H1 (cell line): ENCODE data around the gene TADA1. TPM values are rescaled to one million over a fixed set of nuclear protein-coding genes. Genes with fewer than 3 reads are reported as not detected.

Experiments used
- CTCF ChIA-PET: fragments of 300-600 bp; sonication (Branson Sonifier 250); formaldehyde crosslinking; loops from one replicate; lab custom pipeline; 2021; ENCODE audit not compliant: partially characterized antibody; lab: Charles Lee
- POLR2A ChIA-PET: fragments of 300-600 bp; sonication (Branson Sonifier 250); formaldehyde crosslinking; loops from one replicate; lab custom pipeline; 2021; ENCODE audit warnings: inconsistent platforms; ENCODE audit not compliant: partially characterized antibody; lab: Charles Lee
- DNase-seq, 2 experiments: peaks; one replicate each; pipeline versions ENCODE4 v3.0.0 to v3.0.0-alpha.2; 2010 to 2022; ENCODE audit warnings: low spot score in 2 of 2, low read depth in 1 of 2, mixed read lengths in 1 of 2
- FAIRE-seq: peaks from 2 replicates; lab custom pipeline; 2011; peaks lifted over from hg19 to GRCh38; lab: Jason Lieb, UNC
- H2AFZ ChIP-seq: 2 replicates; pipeline ENCODE4 v1.8.1; 2012; ENCODE audit warnings: low read length, inconsistent platforms
- H2AK5ac ChIP-seq: 2 replicates; pipeline ENCODE4 v1.6.1; 2013; ENCODE audit warnings: low read depth, low read length
- H2BK120ac ChIP-seq: replicated peaks from 2 replicates; pipeline ENCODE3; 2013; ENCODE audit warnings: low read depth, low read length, inconsistent platforms
- H2BK12ac ChIP-seq: 2 replicates; pipeline ENCODE4 v1.6.1; 2013; ENCODE audit warnings: low read depth, low read length
- H2BK15ac ChIP-seq: 2 replicates; pipeline ENCODE4 v1.6.1; 2013; ENCODE audit warnings: low read length
- H2BK20ac ChIP-seq: 2 replicates; pipeline ENCODE4 v1.6.1; 2013; ENCODE audit warnings: low read length
- H2BK5ac ChIP-seq: 2 replicates; pipeline ENCODE4 v1.6.1; 2013; ENCODE audit warnings: low read depth, low read length
- H3K14ac ChIP-seq: 2 replicates; pipeline ENCODE4 v1.6.1; 2013; ENCODE audit warnings: inconsistent platforms; ENCODE audit not compliant: insufficient read length
- H3K18ac ChIP-seq: 2 replicates; pipeline ENCODE4 v1.6.1; 2013; ENCODE audit warnings: low read length; ENCODE audit errors: extremely low read depth
- H3K23ac ChIP-seq: 2 replicates; pipeline ENCODE4 v1.6.1; 2013; ENCODE audit warnings: inconsistent platforms; ENCODE audit not compliant: insufficient read length
- H3K23me2 ChIP-seq: 2 replicates; pipeline ENCODE4 v1.6.1; 2013; ENCODE audit warnings: low read depth, low read length
- H3K27ac ChIP-seq: 2 replicates; pipeline ENCODE4 v1.6.1; 2011; ENCODE audit warnings: low read depth, low read length, inconsistent platforms
- H3K27me3 ChIP-seq, 4 experiments: replicated peaks in 1 of 4; 1 replicate in 1 of 4; 2 replicates in 3 of 4; pipeline versions ENCODE4 v1.6.1 to v1.8.1; 2011 to 2013; ENCODE audit warnings: low read length in 3 of 4, mild to moderate bottlenecking in 3 of 4, inconsistent platforms in 2 of 4, mixed read lengths in 2 of 4, moderate library complexity in 1 of 4; ENCODE audit not compliant: control insufficient read depth in 3 of 4, insufficient read depth in 3 of 4; ENCODE audit errors: extremely low read depth in 1 of 4
- H3K36me3 ChIP-seq, 4 experiments: 2 replicates each; pipeline versions ENCODE4 v1.6.1 to v1.8.1; 2011 to 2013; ENCODE audit warnings: mild to moderate bottlenecking in 4 of 4, low read length in 3 of 4, moderate library complexity in 2 of 4, control low read depth in 1 of 4, inconsistent platforms in 1 of 4; ENCODE audit not compliant: insufficient read depth in 4 of 4, control insufficient read depth in 2 of 4
- H3K4ac ChIP-seq: replicated peaks from 2 replicates; pipeline ENCODE3; 2013; ENCODE audit warnings: low read length, low read depth, mixed read lengths, inconsistent platforms; ENCODE audit not compliant: insufficient read length
- H3K4me1 ChIP-seq, 4 experiments: replicated peaks in 1 of 4; 1 replicate in 1 of 4; 2 replicates in 3 of 4; pipeline versions ENCODE4 v1.6.1 to v1.8.1; 2011 to 2013; ENCODE audit warnings: low read length in 3 of 4, inconsistent platforms in 2 of 4, mixed read lengths in 1 of 4; ENCODE audit not compliant: insufficient read depth in 4 of 4, control insufficient read depth in 3 of 4
- H3K4me2 ChIP-seq, 2 experiments: 2 replicates each; pipeline versions ENCODE4 v1.6.1 to v1.8.1; 2011 to 2013; ENCODE audit warnings: low read depth in 2 of 2, low read length in 2 of 2, control low read depth in 1 of 2, inconsistent platforms in 1 of 2, mild to moderate bottlenecking in 1 of 2; ENCODE audit not compliant: insufficient read depth in 1 of 2
- H3K4me3 ChIP-seq, 4 experiments: fragments of 200-600, 300-600 bp in 1 of 4; sonication (generic), shearing (Covaris generic), sonication (Bioruptor Twin) in 1 of 4; 2 replicates each; pipeline versions ENCODE4 v1.5.1 to v1.8.1; 2011 to 2016; ENCODE audit warnings: low read length in 4 of 4, low read depth in 3 of 4, control low read depth in 2 of 4, inconsistent platforms in 2 of 4, mild to moderate bottlenecking in 2 of 4, mixed read lengths in 1 of 4, moderate library complexity in 1 of 4; ENCODE audit not compliant: insufficient read depth in 2 of 4; ENCODE audit errors: extremely low read depth in 1 of 4
- H3K56ac ChIP-seq: replicated peaks from 2 replicates; pipeline ENCODE3; 2013; ENCODE audit warnings: low read depth, mild to moderate bottlenecking, mixed read lengths, low read length, inconsistent platforms; ENCODE audit not compliant: insufficient read length
- H3K79me1 ChIP-seq: 2 replicates; pipeline ENCODE4 v1.6.1; 2013; ENCODE audit warnings: low read depth, low read length, control low read depth
- H3K79me2 ChIP-seq, 2 experiments: 2 replicates each; pipeline versions ENCODE4 v1.6.1 to v1.8.1; 2012 to 2013; ENCODE audit warnings: low read length in 2 of 2, mild to moderate bottlenecking in 2 of 2, inconsistent platforms in 1 of 2; ENCODE audit not compliant: insufficient read depth in 2 of 2, control insufficient read depth in 1 of 2
- H3K9ac ChIP-seq, 4 experiments: replicated peaks in 1 of 4; 1 replicate in 1 of 4; 2 replicates in 3 of 4; pipeline versions ENCODE4 v1.6.1 to v1.8.1; 2011 to 2013; ENCODE audit warnings: low read depth in 3 of 4, low read length in 3 of 4, control low read depth in 2 of 4, mild to moderate bottlenecking in 2 of 4, moderate library complexity in 2 of 4, inconsistent platforms in 1 of 4; ENCODE audit errors: extremely low read depth in 1 of 4
- H3K9me3 ChIP-seq, 2 experiments: 2 replicates each; pipeline versions ENCODE4 v1.6.1 to v1.8.1; 2012 to 2013; ENCODE audit warnings: mild to moderate bottlenecking in 2 of 2, moderate library complexity in 2 of 2, control low read depth in 1 of 2, inconsistent platforms in 1 of 2, low read depth in 1 of 2, low read length in 1 of 2, mixed read lengths in 1 of 2; ENCODE audit not compliant: insufficient read depth in 2 of 2
- H4K20me1 ChIP-seq, 2 experiments: replicated peaks in 1 of 2; 2 replicates each; pipeline versions ENCODE3 to v1.8.1; 2011 to 2013; ENCODE audit warnings: inconsistent platforms in 2 of 2, low read length in 2 of 2, mild to moderate bottlenecking in 1 of 2; ENCODE audit not compliant: insufficient read depth in 2 of 2, control insufficient read depth in 1 of 2
- H4K5ac ChIP-seq: 2 replicates; pipeline ENCODE4 v1.6.1; 2013; ENCODE audit warnings: low read length, low read depth, mixed read lengths, inconsistent platforms; ENCODE audit not compliant: insufficient read length
- H4K8ac ChIP-seq: 2 replicates; pipeline ENCODE4 v1.8.0; 2013; ENCODE audit warnings: mild to moderate bottlenecking, moderate library complexity, low read length, inconsistent platforms; ENCODE audit not compliant: insufficient read depth; ENCODE audit errors: extremely low read depth
- H4K91ac ChIP-seq: replicated peaks from 2 replicates; pipeline ENCODE3; 2013; ENCODE audit warnings: low read length, mixed read lengths, inconsistent platforms; ENCODE audit not compliant: insufficient read length
- CREB1 ChIP-seq: IDR thresholded peaks from 2 replicates; pipeline ENCODE4 v1.6.1; 2012; ENCODE audit warnings: inconsistent platforms
- EP300 ChIP-seq, 2 experiments: IDR thresholded peaks; 1 replicate in 1 of 2; 2 replicates in 1 of 2; pipeline ENCODE4 v1.6.1; 2011 to 2012; ENCODE audit warnings: low read depth in 2 of 2, low read length in 2 of 2, mild to moderate bottlenecking in 2 of 2, borderline replicate concordance in 1 of 2, inconsistent platforms in 1 of 2, moderate library complexity in 1 of 2
- GABPA ChIP-seq: IDR thresholded peaks from 2 replicates; pipeline ENCODE4 v1.6.1; 2011; ENCODE audit warnings: mild to moderate bottlenecking, low read length, moderate library complexity, borderline replicate concordance; ENCODE audit not compliant: insufficient read depth
- GTF2F1 ChIP-seq: IDR thresholded peaks from 2 replicates; pipeline ENCODE4 v1.6.1; 2012; ENCODE audit warnings: low read depth, low read length, improper control_type of control experiment, borderline replicate concordance
- NANOG ChIP-seq: IDR thresholded peaks from 2 replicates; pipeline ENCODE4 v1.6.1; 2011; ENCODE audit warnings: low read length, low read depth, mild to moderate bottlenecking, inconsistent platforms; ENCODE audit not compliant: insufficient read depth, poor library complexity, severe bottlenecking
- SRF ChIP-seq: IDR thresholded peaks from 2 replicates; pipeline ENCODE4 v1.6.1; 2011; ENCODE audit warnings: mild to moderate bottlenecking, low read depth, low read length, moderate library complexity
- WGBS, 2 experiments: shearing (Covaris generic) in 1 of 2; methylation state at CpG; one replicate each; pipeline versions ENCODE4 v1.1.6 to v1.1.7; 2013 to 2015; ENCODE audit warnings: low lambda C conversion rate in 2 of 2, mixed read lengths in 2 of 2, inconsistent platforms in 1 of 2, low coverage in 1 of 2, missing lambda C conversion rate in 1 of 2; ENCODE audit not compliant: insufficient replicate concordance in 2 of 2, insufficient coverage in 1 of 2, insufficient read length in 1 of 2; ENCODE audit errors: extremely low coverage in 1 of 2, missing lambda C conversion rate in 1 of 2; 5-methylcytosine and 5-hydroxymethylcytosine counted together
- polyA plus RNA-seq, 7 experiments: library from polyadenylated mRNA; depleted of rRNA in 3 of 7; stranded (reverse) in 5 of 7; unstranded in 2 of 7; fragments of >200 nt in 5 of 7; fragments of 200-250 nt in 2 of 7; gene quantifications; 1 replicate in 5 of 7; 2 replicates in 1 of 7; 4 replicates in 1 of 7; pipeline versions ENCODE4 v1.2.1 to v1.2.3, GENCODE V29; 2011 to 2013; ENCODE audit warnings: missing spikeins in 2 of 7, mixed read lengths in 2 of 7
- total RNA-seq: library from RNA; stranded (reverse); fragmentation: NEBNext Ultra II Directional; extraction: Animal tissue kit (Norgen Biotek cat#: 25700); gene quantifications from 2 replicates; pipeline ENCODE4 v1.2.1, GENCODE V29; 2021

The TADA1 gene
- total and polyA plus RNA-seq, 2 of the 8 experiments (the other 6 are each of a cell fraction or from before 2014, with no cell fraction given), result 21.1 to 23.6 TPM

DNA sequence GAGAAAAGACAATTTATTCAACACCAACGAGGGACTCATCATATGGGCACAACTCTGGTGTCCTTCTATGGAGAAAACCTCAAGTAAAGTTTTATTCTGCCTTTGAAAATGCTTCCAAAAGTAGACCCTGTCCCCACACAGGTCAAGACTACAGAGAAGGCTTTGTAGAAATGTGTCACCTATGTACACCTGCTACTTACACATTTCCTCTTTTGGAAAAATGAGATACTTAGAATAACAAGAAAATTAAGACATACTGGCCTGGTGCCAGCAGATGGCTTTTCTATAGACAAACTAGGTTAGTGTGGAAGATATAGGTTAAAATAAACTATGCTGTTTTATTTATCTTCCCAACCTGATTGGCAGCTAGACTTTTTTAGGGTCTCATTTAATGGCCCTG lies 23.1 kb downstream of the TADA1 start:
- Histone ChIP-seq H2BK20ac (no peak overlapping the region), H3K9me3 (no peaks in the 10 kb centered on the region), H3K27ac (no peak overlapping the region), H2BK120ac (no peak overlapping the region), H3K4me2 (no peak overlapping the region), H3K27me3 (no peaks in the 10 kb centered on the region), H3K9ac (no peak overlapping the region), H3K14ac (no peak overlapping the region), H2BK12ac (no peak overlapping the region), H3K4me3 (no peak overlapping the region), H2BK15ac (no peak overlapping the region), H3K56ac (no peak overlapping the region), H3K79me1 (peaks cover 9% of the 10 kb centered on the region; the same call in 1 of the 2 replicates), H4K91ac (no peak overlapping the region), H3K23me2 (no peaks in the 10 kb centered on the region), H3K36me3 (peaks cover 21 to 99% (median 65%) of the 10 kb centered on the region in 4 experiments), H4K20me1 (peaks cover 15% of the 10 kb centered on the region in 2 experiments), H4K5ac (no peak overlapping the region), H3K79me2 (peaks cover 0 to 11% of the 10 kb centered on the region in 2 experiments; a peak in 2 of 4 replicates), H2AK5ac (no peak overlapping the region), H4K8ac (no peak overlapping the region), H3K23ac (no peak overlapping the region), H3K18ac (no peak overlapping the region), H3K4me1 (no peaks in the 10 kb centered on the region), H2BK5ac (no peak overlapping the region), H3K4ac (no peak overlapping the region), H2AFZ (no peak overlapping the region)
- DNase-seq, result no peak
- ChIA-PET CTCF (interaction anchor here (1.7 kb wide), 1 partner anchor 9 kb away, joined by 4 read pairs; no protein-coding TSS in a partner anchor), POLR2A (interaction anchor here (1.9 to 10.4 kb wide), 2 partner anchors 9 to 16 kb away, joined by 4 to 147 read pairs; partner anchors contain the start of gene POGK)
- TF ChIP-seq GABPA, result no peak
- TF ChIP-seq NANOG, result no peak
- TF ChIP-seq GTF2F1, result no peak
- TF ChIP-seq CREB1, result no peak
- no peak for TF ChIP-seq EP300 (IDR thresholded peaks at IDR 0.05; ENCODE audit: borderline replicate concordance in 1 of 2, low read depth in 2 of 2, low read length in 2 of 2)
- no peak for TF ChIP-seq SRF
- FAIRE-seq, result no peak
- 94% methylated on average over 1 of the region's 1 CpG; no CpG with 5 or more reads in 1 of the 2 experiments for WGBS, 2 experiments
